A549 (cell line): ENCODE data around the gene SERINC3.

Experiments
- CTCF ChIP-seq: fragments of >200 bp; sonication (Bioruptor Twin); formaldehyde crosslinking; IDR thresholded peaks from 3 replicates; pipeline ENCODE4 v1.5.1; 2016
- HMGXB4 ChIP-seq: fragments of 250-450 bp; sonication (Bioruptor Pico); IDR thresholded peaks from 2 replicates; pipeline ENCODE4 v1.5.0; 2021; ENCODE audit warnings: mild to moderate bottlenecking, moderate library complexity, borderline replicate concordance
- POLR2A ChIP-seq: IDR thresholded peaks from 2 replicates; pipeline ENCODE4 v1.6.1; 2012; ENCODE audit warnings: mild to moderate bottlenecking, low read length
- RAD21 ChIP-seq, 2 experiments: fragments of >200 bp in 1 of 2; sonication (Bioruptor Twin) in 1 of 2; formaldehyde crosslinking in 1 of 2; IDR thresholded peaks in 1 of 2; conservative IDR thresholded peaks in 1 of 2; 2 replicates in 1 of 2; 3 replicates in 1 of 2; pipeline ENCODE4 v1.6.1; 2012 to 2018; ENCODE audit warnings: inconsistent platforms in 1 of 2
- RCOR1 ChIP-seq: fragments of 150-350 bp; IDR thresholded peaks from 2 replicates; pipeline ENCODE4 v1.6.1; 2014; ENCODE audit warnings: antibody characterized with exemption, low read length, low read depth
- REST ChIP-seq: fragments of 200-600 bp; sonication (generic); IDR thresholded peaks from 2 replicates; pipeline ENCODE4 v1.6.1; 2016; ENCODE audit warnings: antibody characterized with exemption, mild to moderate bottlenecking, moderate library complexity
- RFX5 ChIP-seq: fragments of 450-650 bp; IDR thresholded peaks from 2 replicates; pipeline ENCODE4 v1.7.1; 2014; ENCODE audit warnings: antibody characterized with exemption, mild to moderate bottlenecking, moderate library complexity
- SREBF2 ChIP-seq: fragments of 450-650 bp; IDR thresholded peaks from 2 replicates; pipeline ENCODE4 v1.6.1; 2014; ENCODE audit warnings: mild to moderate bottlenecking, moderate library complexity
- TP53 ChIP-seq: fragments of 250-450 bp; sonication (Bioruptor Pico); IDR thresholded peaks from 2 replicates; pipeline ENCODE4 v1.5.0; 2021; ENCODE audit warnings: mild to moderate bottlenecking, moderate library complexity
- USF2 ChIP-seq: fragments of 450-650 bp; IDR thresholded peaks from 2 replicates; pipeline ENCODE4 v1.6.1; 2014; ENCODE audit warnings: antibody characterized with exemption
- ZNF302 ChIP-seq: fragments of 250-450 bp; sonication (Bioruptor Pico); IDR thresholded peaks from 2 replicates; pipeline ENCODE4 v1.9.0; 2021; ENCODE audit warnings: inconsistent platforms, mild to moderate bottlenecking, moderate library complexity

- TF ChIP-seq SREBF2 (no peak), POLR2A (no peak), TP53 (no peak), RAD21 (conservative IDR thresholded peaks at IDR 0.05 in 1 of 2, IDR thresholded peaks at IDR 0.05 in 1 of 2) (peak; percentile 76 to 79), CTCF (peak; percentile 59), RFX5 (no peak), REST (no peak), USF2 (no peak), RCOR1 (no peak), HMGXB4 (CRISPR knock-in tag) (no peak), ZNF302 (CRISPR knock-in tag) (no peak)
These were observed 50.4 kb downstream of the SERINC3 start for GRCh38 chr20:44471481-44471882.
